Nephron (organoid): ENCODE data around the gene CALML4.
A peak's percentile ranks its signal among the peaks of the same experiment; 100 is the strongest.
"Not testable (repeated sequence)": the region's sequence is repeated elsewhere in the genome, so short reads cannot be mapped to it uniquely, and the experiment has no call there.

ENCODE experiments used
- H3K27ac Mint-ChIP-seq, 3 experiments: 2 replicates each; pipeline ENCODE4 v1.8.0; 2020; ENCODE audit warnings: mixed read lengths in 3 of 3, mild to moderate bottlenecking in 2 of 3, moderate library complexity in 1 of 3
- H3K27me3 Mint-ChIP-seq: 2 replicates; pipeline ENCODE4 v1.8.0; 2021; ENCODE audit warnings: low read depth, mild to moderate bottlenecking, moderate library complexity, mixed read lengths
- H3K36me3 Mint-ChIP-seq: 2 replicates; pipeline ENCODE4 v1.8.0; 2020; ENCODE audit warnings: low read depth, mixed read lengths
- H3K4me1 Mint-ChIP-seq: 2 replicates; pipeline ENCODE4 v1.8.0; 2020; ENCODE audit warnings: mixed read lengths
- H3K4me3 Mint-ChIP-seq, 3 experiments: 2 replicates each; pipeline ENCODE4 v1.8.0; 2020; ENCODE audit warnings: mild to moderate bottlenecking in 3 of 3, mixed read lengths in 3 of 3, moderate library complexity in 2 of 3
- H3K9me3 Mint-ChIP-seq: 2 replicates; pipeline ENCODE4 v1.8.0; 2020; ENCODE audit warnings: mixed read lengths
- TF ChIP-seq, protein P1 (sequence below), 3 experiments: fragments of 200-600 bp; sonication (generic); IDR thresholded peaks; one replicate each; pipeline ENCODE4 v1.5.0; 2021; ENCODE audit warnings: antibody characterized with exemption in 3 of 3; ENCODE audit not compliant: unreplicated experiment in 3 of 3

Gene CALML4

GRCh38 chr15:68205954-68206539, 915 bp upstream of the CALML4 start:
- H3K27me3 Mint-ChIP-seq, result no peaks in the 10 kb centered on the region
- no peaks in the 10 kb centered on the region for H3K36me3 Mint-ChIP-seq
- H3K9me3 Mint-ChIP-seq, result no peaks in the 10 kb centered on the region
- TF ChIP-seq, protein P1, sequence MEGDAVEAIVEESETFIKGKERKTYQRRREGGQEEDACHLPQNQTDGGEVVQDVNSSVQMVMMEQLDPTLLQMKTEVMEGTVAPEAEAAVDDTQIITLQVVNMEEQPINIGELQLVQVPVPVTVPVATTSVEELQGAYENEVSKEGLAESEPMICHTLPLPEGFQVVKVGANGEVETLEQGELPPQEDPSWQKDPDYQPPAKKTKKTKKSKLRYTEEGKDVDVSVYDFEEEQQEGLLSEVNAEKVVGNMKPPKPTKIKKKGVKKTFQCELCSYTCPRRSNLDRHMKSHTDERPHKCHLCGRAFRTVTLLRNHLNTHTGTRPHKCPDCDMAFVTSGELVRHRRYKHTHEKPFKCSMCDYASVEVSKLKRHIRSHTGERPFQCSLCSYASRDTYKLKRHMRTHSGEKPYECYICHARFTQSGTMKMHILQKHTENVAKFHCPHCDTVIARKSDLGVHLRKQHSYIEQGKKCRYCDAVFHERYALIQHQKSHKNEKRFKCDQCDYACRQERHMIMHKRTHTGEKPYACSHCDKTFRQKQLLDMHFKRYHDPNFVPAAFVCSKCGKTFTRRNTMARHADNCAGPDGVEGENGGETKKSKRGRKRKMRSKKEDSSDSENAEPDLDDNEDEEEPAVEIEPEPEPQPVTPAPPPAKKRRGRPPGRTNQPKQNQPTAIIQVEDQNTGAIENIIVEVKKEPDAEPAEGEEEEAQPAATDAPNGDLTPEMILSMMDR (IDR thresholded peaks at IDR 0.05; ENCODE audit: unreplicated experiment in 3 of 3), result no peak
- peaks cover 34% of the 10 kb centered on the region for H3K4me1 Mint-ChIP-seq
- H3K27ac Mint-ChIP-seq, result peak overlapping the region; percentile 82 to 93 (median 90)
- H3K4me3 Mint-ChIP-seq, result no peak overlapping the region

GRCh38 chr15:68205558-68205944, 419 bp upstream of the CALML4 start:
- H3K4me3 Mint-ChIP-seq, result peak overlapping the region in 1 of 3 experiments; percentile 61
- H3K4me1 Mint-ChIP-seq, result peaks cover 37% of the 10 kb centered on the region
- no peaks in the 10 kb centered on the region for H3K27me3 Mint-ChIP-seq
- H3K36me3 Mint-ChIP-seq, result no peaks in the 10 kb centered on the region
- H3K27ac Mint-ChIP-seq, result peak overlapping the region; percentile 82 to 93 (median 90)
- no peaks in the 10 kb centered on the region for H3K9me3 Mint-ChIP-seq
- TF ChIP-seq, protein P1 (IDR thresholded peaks at IDR 0.05; ENCODE audit: unreplicated experiment in 3 of 3), result no peak

GRCh38 chr15:68204361-68204760, 771 bp downstream of the CALML4 start:
- no peaks in the 10 kb centered on the region for H3K9me3 Mint-ChIP-seq
- H3K4me3 Mint-ChIP-seq, result no peak overlapping the region
- H3K36me3 Mint-ChIP-seq, result no peaks in the 10 kb centered on the region
- no peaks in the 10 kb centered on the region for H3K27me3 Mint-ChIP-seq
- peaks cover 47% of the 10 kb centered on the region for H3K4me1 Mint-ChIP-seq
- TF ChIP-seq, protein P1 (IDR thresholded peaks at IDR 0.05; ENCODE audit: unreplicated experiment in 3 of 3), result no peak
- peak overlapping the region; percentile 82 to 93 (median 90) for H3K27ac Mint-ChIP-seq

GRCh38 chr15:68203956-68204355, 1.2 kb downstream of the CALML4 start:
- H3K4me1 Mint-ChIP-seq, result peaks cover 47% of the 10 kb centered on the region
- H3K27ac Mint-ChIP-seq, result peak overlapping the region in 1 of 3 experiments; percentile 58
- H3K36me3 Mint-ChIP-seq, result no peaks in the 10 kb centered on the region
- H3K9me3 Mint-ChIP-seq, result no peaks in the 10 kb centered on the region
- TF ChIP-seq, protein P1 (IDR thresholded peaks at IDR 0.05; ENCODE audit: unreplicated experiment in 3 of 3), result no peak
- H3K4me3 Mint-ChIP-seq, result no peak overlapping the region
- no peaks in the 10 kb centered on the region for H3K27me3 Mint-ChIP-seq

- no peak overlapping the region for H3K4me3 Mint-ChIP-seq
- H3K36me3 Mint-ChIP-seq, result no peaks in the 10 kb centered on the region
- H3K4me1 Mint-ChIP-seq, result peaks cover 47% of the 10 kb centered on the region
- peak overlapping the region in 1 of 3 experiments; percentile 58 for H3K27ac Mint-ChIP-seq
- H3K9me3 Mint-ChIP-seq, result no peaks in the 10 kb centered on the region
- TF ChIP-seq, protein P1 (IDR thresholded peaks at IDR 0.05; ENCODE audit: unreplicated experiment in 3 of 3), result no peak
- H3K27me3 Mint-ChIP-seq, result no peaks in the 10 kb centered on the region
Observed at GRCh38 chr15:68203486-68203885, 1.6 kb downstream of the CALML4 start.

GRCh38 chr15:68202994-68203393, 2.1 kb downstream of the CALML4 start:
- H3K27me3 Mint-ChIP-seq, H3K36me3 Mint-ChIP-seq, H3K4me3 Mint-ChIP-seq, H3K9me3 Mint-ChIP-seq: not testable (repeated sequence)
- peak overlapping the region in 1 of 3 experiments; percentile 58 for H3K27ac Mint-ChIP-seq
- peaks cover 47% of the 10 kb centered on the region for H3K4me1 Mint-ChIP-seq
